Uterus (tissue), 4 donors: ENCODE results near the gene SIKE1. TPM values are rescaled to one million over a fixed set of nuclear protein-coding genes. Genes with fewer than 3 reads are reported as not detected.

Experiments
- DNase-seq, 2 donors: peaks; one replicate each; pipeline ENCODE4 v3.0.0-alpha.2; 2019 to 2020
- H3K27ac ChIP-seq, 2 donors: fragments of 200-600 bp; sonication (generic); 1 replicate in 1 of 2; 2 replicates in 1 of 2; pipeline ENCODE4 v1.5.1; 2016 to 2018
- H3K27me3 ChIP-seq, 2 donors: fragments of 200-600 bp; sonication (generic); one replicate each; pipeline ENCODE4 v1.5.1; 2018 to 2019; ENCODE audit warnings: control low read depth in 1 of 2
- H3K36me3 ChIP-seq, 2 donors: fragments of 200-600 bp; sonication (generic); one replicate each; pipeline ENCODE4 v1.5.1; 2019; ENCODE audit warnings: control low read depth in 1 of 2
- H3K4me1 ChIP-seq, 2 donors: fragments of 200-600 bp; sonication (generic); one replicate each; pipeline ENCODE4 v1.5.1; 2018 to 2019; ENCODE audit warnings: control low read depth in 1 of 2
- H3K4me3 ChIP-seq, 2 donors: fragments of 200-600 bp; sonication (generic); 1 replicate in 1 of 2; 2 replicates in 1 of 2; pipeline ENCODE4 v1.5.1; 2018 to 2019; ENCODE audit warnings: mild to moderate bottlenecking in 1 of 2
- H3K9me3 ChIP-seq, 2 donors: fragments of 200-600 bp; sonication (generic); one replicate each; pipeline ENCODE4 v1.5.1; 2019; ENCODE audit warnings: control low read depth in 1 of 2
- POLR2A ChIP-seq, 2 donors: fragments of 450-650 bp; IDR thresholded peaks; one replicate each; pipeline ENCODE4 v1.6.1; 2016; ENCODE audit warnings: antibody characterized with exemption in 2 of 2, mild to moderate bottlenecking in 1 of 2, moderate library complexity in 1 of 2
- intact Hi-C: fragments of 100-400 bp; cut with DNase I; formaldehyde crosslinking; loops from one replicate; pipeline ENCODE4 v1.15.1; 2023; ENCODE audit warnings: low total_unique reads
- total RNA-seq, 4 donors: library from RNA; depleted of rRNA in 3 of 4; stranded (reverse); fragments of >200 nt in 3 of 4; gene quantifications; one replicate each; pipeline versions ENCODE4 v1.1.0 to v1.2.4, GENCODE V29; 2014 to 2023
- TF ChIP-seq, protein P1 (sequence below), 4 experiments: fragments of 200-600 bp in 2 of 4; fragments of 450-650 bp in 2 of 4; sonication (generic) in 2 of 4; IDR thresholded peaks; one replicate each; pipeline ENCODE4 v1.5.1; 2016 to 2019; ENCODE audit warnings: antibody characterized with exemption in 4 of 4, mild to moderate bottlenecking in 2 of 4, moderate library complexity in 1 of 4
- donor health status: DM: yes; HTN: yes; CAD: no.

Gene SIKE1
- total RNA-seq, 4 donors from 2014 or later: 12.8 to 114 (median 37.0) TPM

DNA sequence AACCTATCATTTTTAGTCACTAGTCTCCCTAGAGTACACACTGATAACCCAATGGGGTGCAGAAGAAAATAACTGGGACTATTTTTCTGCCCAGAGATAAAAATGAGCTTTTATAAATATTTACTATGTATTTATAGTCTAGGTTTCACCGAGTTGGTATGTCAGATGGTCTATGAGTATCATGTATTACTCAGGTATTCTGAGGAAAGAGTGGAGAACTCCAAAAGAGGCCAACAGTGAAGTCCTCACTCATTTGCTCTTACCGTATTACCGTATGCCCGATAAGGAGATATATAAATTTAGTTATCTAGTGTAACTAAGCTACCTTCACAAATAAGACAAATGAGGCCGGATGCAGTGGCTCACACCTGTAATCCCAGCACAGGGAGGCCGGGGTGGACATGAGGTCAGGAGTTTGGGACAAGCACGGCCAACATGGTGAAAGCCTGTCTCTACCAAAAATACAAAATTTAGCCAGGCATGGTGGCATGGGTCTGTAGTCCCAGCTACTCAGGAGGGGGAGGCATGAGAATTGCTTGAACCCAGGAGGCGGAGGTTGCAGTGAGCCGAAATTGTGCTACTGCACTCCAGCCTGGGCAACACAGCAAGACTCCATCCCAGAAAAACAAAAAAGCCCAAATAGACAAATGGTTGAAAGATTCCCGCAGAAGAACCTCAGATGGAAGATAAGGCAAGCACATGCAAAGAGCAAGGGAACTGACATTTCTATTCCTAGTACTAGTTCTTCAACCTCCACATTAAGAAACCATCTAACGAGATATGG lies 38.3 kb downstream of the SIKE1 start:
- no peak overlapping the region for H3K4me3 ChIP-seq
- H3K27ac ChIP-seq: no peak overlapping the region
- H3K27me3 ChIP-seq: no peaks in the 10 kb centered on the region
- no peak for DNase-seq
- no peaks in the 10 kb centered on the region for H3K9me3 ChIP-seq
- TF ChIP-seq POLR2A (IDR thresholded peaks at IDR 0.05): no peak
- TF ChIP-seq, protein P1, sequence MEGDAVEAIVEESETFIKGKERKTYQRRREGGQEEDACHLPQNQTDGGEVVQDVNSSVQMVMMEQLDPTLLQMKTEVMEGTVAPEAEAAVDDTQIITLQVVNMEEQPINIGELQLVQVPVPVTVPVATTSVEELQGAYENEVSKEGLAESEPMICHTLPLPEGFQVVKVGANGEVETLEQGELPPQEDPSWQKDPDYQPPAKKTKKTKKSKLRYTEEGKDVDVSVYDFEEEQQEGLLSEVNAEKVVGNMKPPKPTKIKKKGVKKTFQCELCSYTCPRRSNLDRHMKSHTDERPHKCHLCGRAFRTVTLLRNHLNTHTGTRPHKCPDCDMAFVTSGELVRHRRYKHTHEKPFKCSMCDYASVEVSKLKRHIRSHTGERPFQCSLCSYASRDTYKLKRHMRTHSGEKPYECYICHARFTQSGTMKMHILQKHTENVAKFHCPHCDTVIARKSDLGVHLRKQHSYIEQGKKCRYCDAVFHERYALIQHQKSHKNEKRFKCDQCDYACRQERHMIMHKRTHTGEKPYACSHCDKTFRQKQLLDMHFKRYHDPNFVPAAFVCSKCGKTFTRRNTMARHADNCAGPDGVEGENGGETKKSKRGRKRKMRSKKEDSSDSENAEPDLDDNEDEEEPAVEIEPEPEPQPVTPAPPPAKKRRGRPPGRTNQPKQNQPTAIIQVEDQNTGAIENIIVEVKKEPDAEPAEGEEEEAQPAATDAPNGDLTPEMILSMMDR (IDR thresholded peaks at IDR 0.05): no peak
- intact Hi-C loops: no loop called here
- no peaks in the 10 kb centered on the region for H3K36me3 ChIP-seq
- peaks cover 0 to 9% of the 10 kb centered on the region in 2 donors for H3K4me1 ChIP-seq

GRCh38 chr1:114740331-114740730 lies 40.2 kb downstream of the SIKE1 start:
- TF ChIP-seq, protein P1 (IDR thresholded peaks at IDR 0.05): no peak
- no peak for TF ChIP-seq POLR2A (IDR thresholded peaks at IDR 0.05)
- DNase-seq: no peak
- intact Hi-C loops: no loop called here

GRCh38 chr1:114737314-114737849 lies 43.1 kb downstream of the SIKE1 start:
- no peak overlapping the region for H3K4me3 ChIP-seq
- H3K27me3 ChIP-seq: no peaks in the 10 kb centered on the region
- DNase-seq: no peak
- intact Hi-C loops: no loop called here
- H3K4me1 ChIP-seq: no peaks in the 10 kb centered on the region
- no peak overlapping the region for H3K27ac ChIP-seq
- TF ChIP-seq, protein P1 (IDR thresholded peaks at IDR 0.05): no peak
- no peak for TF ChIP-seq POLR2A (IDR thresholded peaks at IDR 0.05)
- no peaks in the 10 kb centered on the region for H3K9me3 ChIP-seq
- no peaks in the 10 kb centered on the region for H3K36me3 ChIP-seq

More at GRCh38 chr1:114740331-114740730, 40.2 kb downstream of the SIKE1 start:
- Histone ChIP-seq H3K27ac (no peak overlapping the region), H3K36me3 (no peaks in the 10 kb centered on the region), H3K4me3 (no peak overlapping the region), H3K4me1 (no peaks in the 10 kb centered on the region), H3K9me3 (no peaks in the 10 kb centered on the region), H3K27me3 (no peaks in the 10 kb centered on the region)

- TF ChIP-seq, protein P1 (IDR thresholded peaks at IDR 0.05): no peak
- no peak for TF ChIP-seq POLR2A (IDR thresholded peaks at IDR 0.05)
- no peak for DNase-seq
- intact Hi-C loops: no loop called here
- H3K4me3 ChIP-seq: no peak overlapping the region
- no peaks in the 10 kb centered on the region for H3K36me3 ChIP-seq
- H3K27ac ChIP-seq: no peak overlapping the region
- no peaks in the 10 kb centered on the region for H3K4me1 ChIP-seq
- no peaks in the 10 kb centered on the region for H3K27me3 ChIP-seq
- no peaks in the 10 kb centered on the region for H3K9me3 ChIP-seq
Measured at GRCh38 chr1:114735479-114735878, 45.0 kb downstream of the SIKE1 start.

GRCh38 chr1:114729782-114730181 lies 50.7 kb downstream of the SIKE1 start:
- Histone ChIP-seq H3K27me3 (no peaks in the 10 kb centered on the region), H3K36me3 (no peaks in the 10 kb centered on the region), H3K4me1 (no peaks in the 10 kb centered on the region), H3K27ac (no peak overlapping the region), H3K4me3 (no peak overlapping the region), H3K9me3 (no peaks in the 10 kb centered on the region)
- DNase-seq: no peak
- intact Hi-C loops: no loop called here
- TF ChIP-seq, protein P1 (IDR thresholded peaks at IDR 0.05): no peak
- no peak for TF ChIP-seq POLR2A (IDR thresholded peaks at IDR 0.05)
